Measurements from ENCODE around the gene ARRDC4. TPM values are rescaled to one million over a fixed set of nuclear protein-coding genes. Genes with fewer than 3 reads are reported as not detected.

The ARRDC4 gene
- polyA plus RNA-seq, 1 of the 3 experiments (the other 2 are of a cell fraction), result 2.3 TPM

DNA sequence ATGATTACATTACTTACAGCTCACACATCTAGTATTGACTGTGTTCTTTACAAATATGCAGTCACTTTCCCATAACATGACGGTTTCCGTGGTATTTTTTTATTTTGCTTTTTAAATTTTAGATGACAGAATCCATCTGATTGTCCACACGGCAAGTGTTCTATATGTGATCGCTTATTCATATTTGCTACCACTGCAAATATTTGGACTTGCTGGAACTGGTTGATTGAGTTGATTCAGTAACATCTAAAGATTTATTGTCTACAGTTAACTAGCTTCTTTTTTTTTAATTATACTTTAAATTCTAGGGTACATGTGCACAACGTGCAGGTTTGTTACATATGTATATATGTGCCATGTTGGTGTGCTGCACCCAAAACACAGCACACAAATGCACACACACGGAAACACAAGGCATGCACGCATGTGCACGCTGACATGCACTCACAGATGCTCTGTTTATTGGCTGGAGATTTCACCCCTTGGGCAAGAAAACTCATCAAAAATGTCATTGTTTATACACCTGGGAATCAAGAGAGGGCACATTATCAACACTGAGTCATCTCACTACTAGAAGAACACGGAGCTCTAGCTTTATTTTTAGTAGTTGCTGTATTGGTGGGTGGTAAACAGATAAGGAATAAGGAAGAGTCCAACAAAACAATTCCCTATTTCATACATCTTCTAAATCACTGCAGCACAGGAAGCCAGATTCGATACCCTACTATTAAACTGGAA lies 16.4 kb downstream of the ARRDC4 start:
- peaks cover 11 to 21% of the 10 kb centered on the region in 2 experiments for H3K36me3 ChIP-seq (replicated peaks in 1 of 2; ENCODE audit: control insufficient read depth in 1 of 2, insufficient read depth in 2 of 2, low read length in 1 of 2)
- H3K9me2 ChIP-seq, result no peaks in the 10 kb centered on the region
- 60% methylated on average over 10 of the region's 10 CpGs for WGBS (ENCODE audit: low lambda C conversion rate)
- H3K9ac ChIP-seq, result no peak overlapping the region
- no peak overlapping the region for H3K4me3 ChIP-seq (ENCODE audit: low read depth in 2 of 2, low read length in 1 of 2)
- H3K27me3 ChIP-seq (ENCODE audit: insufficient read depth), result no peaks in the 10 kb centered on the region
- no peak overlapping the region for H2AFZ ChIP-seq (ENCODE audit: low read depth)
- ChIA-PET POLR2A (no interaction called here), CTCF (interaction anchor here (0.6 kb wide), 1 partner anchor 219 kb away, joined by 4 read pairs; no protein-coding TSS in a partner anchor)
- no peak overlapping the region for H3K27ac ChIP-seq (ENCODE audit: low read depth in 2 of 2, low read length in 1 of 2)
- no peaks in the 10 kb centered on the region for H3K79me2 ChIP-seq (ENCODE audit: insufficient read depth)
- H3K4me1 ChIP-seq (ENCODE audit: control insufficient read depth in 1 of 2, insufficient read depth in 2 of 2, low read depth in 1 of 2, low read length in 1 of 2), result no peaks in the 10 kb centered on the region; a peak in 1 of 4 replicates
- H3F3A ChIP-seq (replicated peaks; ENCODE audit: insufficient read depth), result no peaks in the 10 kb centered on the region
- H3K4me2 ChIP-seq, result no peak overlapping the region
- TF ChIP-seq YY1 (IDR thresholded peaks at IDR 0.05; ENCODE audit: low read depth) (no peak), PBX3 (IDR thresholded peaks at IDR 0.05) (no peak), TEAD4 (IDR thresholded peaks at IDR 0.05; ENCODE audit: borderline replicate concordance, insufficient read depth) (no peak)
- H4K20me1 ChIP-seq (ENCODE audit: insufficient read depth), result no peaks in the 10 kb centered on the region
- DNase-seq, result no peak
- H3K9me3 ChIP-seq, result no peaks in the 10 kb centered on the region

DNA sequence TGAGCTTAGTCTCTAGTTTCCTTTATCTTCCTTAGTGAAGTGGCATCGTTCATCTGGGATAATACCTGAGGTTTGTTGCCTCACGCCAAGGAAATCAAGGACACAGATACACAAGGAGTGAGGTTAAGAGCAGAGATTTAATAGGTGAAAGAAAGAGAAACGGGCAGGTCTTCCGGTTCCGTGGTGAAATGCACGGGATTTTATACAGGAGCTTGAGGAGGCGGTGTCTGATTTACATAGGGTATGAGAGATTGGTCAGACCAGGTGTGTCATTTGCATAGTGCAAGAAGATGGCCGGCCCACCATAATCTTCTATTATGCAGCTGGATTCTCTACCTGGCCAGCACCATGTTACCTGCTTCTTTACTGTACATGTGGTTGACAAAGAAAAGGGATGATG lies 17.2 kb downstream of the ARRDC4 start:
- no peak for DNase-seq
- H3K4me3 ChIP-seq (ENCODE audit: low read depth in 2 of 2, low read length in 1 of 2), result no peak overlapping the region
- WGBS (ENCODE audit: low lambda C conversion rate), result 57% methylated on average over 8 of the region's 8 CpGs
- H4K20me1 ChIP-seq (ENCODE audit: insufficient read depth), result no peaks in the 10 kb centered on the region
- no peaks in the 10 kb centered on the region for H3F3A ChIP-seq (replicated peaks; ENCODE audit: insufficient read depth)
- H3K9me3 ChIP-seq, result no peaks in the 10 kb centered on the region
- no peak overlapping the region for H3K4me2 ChIP-seq
- no peak overlapping the region for H3K27ac ChIP-seq (ENCODE audit: low read depth in 2 of 2, low read length in 1 of 2)
- no peaks in the 10 kb centered on the region for H3K79me2 ChIP-seq (ENCODE audit: insufficient read depth)
- no peak overlapping the region for H2AFZ ChIP-seq (ENCODE audit: low read depth)
- no peaks in the 10 kb centered on the region; a peak in 1 of 4 replicates for H3K4me1 ChIP-seq (ENCODE audit: control insufficient read depth in 1 of 2, insufficient read depth in 2 of 2, low read depth in 1 of 2, low read length in 1 of 2)
- POLR2A ChIA-PET, result no interaction called here
- no peak overlapping the region for H3K9ac ChIP-seq
- H3K9me2 ChIP-seq, result no peaks in the 10 kb centered on the region
- no peaks in the 10 kb centered on the region for H3K27me3 ChIP-seq (ENCODE audit: insufficient read depth)
- H3K36me3 ChIP-seq (replicated peaks in 1 of 2; ENCODE audit: control insufficient read depth in 1 of 2, insufficient read depth in 2 of 2, low read length in 1 of 2), result peaks cover 8 to 14% of the 10 kb centered on the region in 2 experiments
- CTCF ChIA-PET, result interaction anchor here (0.6 kb wide), 2 partner anchors 11 to 220 kb away, joined by 3 to 4 read pairs; no protein-coding TSS in a partner anchor
- no peak for TF ChIP-seq REST (IDR thresholded peaks at IDR 0.05; ENCODE audit: low read depth, low read length)
- TF ChIP-seq TEAD4 (IDR thresholded peaks at IDR 0.05; ENCODE audit: borderline replicate concordance, insufficient read depth), result no peak
- TF ChIP-seq, protein P1, sequence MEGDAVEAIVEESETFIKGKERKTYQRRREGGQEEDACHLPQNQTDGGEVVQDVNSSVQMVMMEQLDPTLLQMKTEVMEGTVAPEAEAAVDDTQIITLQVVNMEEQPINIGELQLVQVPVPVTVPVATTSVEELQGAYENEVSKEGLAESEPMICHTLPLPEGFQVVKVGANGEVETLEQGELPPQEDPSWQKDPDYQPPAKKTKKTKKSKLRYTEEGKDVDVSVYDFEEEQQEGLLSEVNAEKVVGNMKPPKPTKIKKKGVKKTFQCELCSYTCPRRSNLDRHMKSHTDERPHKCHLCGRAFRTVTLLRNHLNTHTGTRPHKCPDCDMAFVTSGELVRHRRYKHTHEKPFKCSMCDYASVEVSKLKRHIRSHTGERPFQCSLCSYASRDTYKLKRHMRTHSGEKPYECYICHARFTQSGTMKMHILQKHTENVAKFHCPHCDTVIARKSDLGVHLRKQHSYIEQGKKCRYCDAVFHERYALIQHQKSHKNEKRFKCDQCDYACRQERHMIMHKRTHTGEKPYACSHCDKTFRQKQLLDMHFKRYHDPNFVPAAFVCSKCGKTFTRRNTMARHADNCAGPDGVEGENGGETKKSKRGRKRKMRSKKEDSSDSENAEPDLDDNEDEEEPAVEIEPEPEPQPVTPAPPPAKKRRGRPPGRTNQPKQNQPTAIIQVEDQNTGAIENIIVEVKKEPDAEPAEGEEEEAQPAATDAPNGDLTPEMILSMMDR (IDR thresholded peaks at IDR 0.05), result no peak
- TF ChIP-seq JUND (IDR thresholded peaks at IDR 0.05), result no peak
- TF ChIP-seq EP300 (IDR thresholded peaks at IDR 0.05; ENCODE audit: borderline replicate concordance in 1 of 2, low read depth in 1 of 2, low read length in 1 of 2), result no peak
- TF ChIP-seq TCF12 (IDR thresholded peaks at IDR 0.05), result no peak
- no peak for TF ChIP-seq RCOR1 (IDR thresholded peaks at IDR 0.05; ENCODE audit: low read length)
- TF ChIP-seq, protein P2, sequence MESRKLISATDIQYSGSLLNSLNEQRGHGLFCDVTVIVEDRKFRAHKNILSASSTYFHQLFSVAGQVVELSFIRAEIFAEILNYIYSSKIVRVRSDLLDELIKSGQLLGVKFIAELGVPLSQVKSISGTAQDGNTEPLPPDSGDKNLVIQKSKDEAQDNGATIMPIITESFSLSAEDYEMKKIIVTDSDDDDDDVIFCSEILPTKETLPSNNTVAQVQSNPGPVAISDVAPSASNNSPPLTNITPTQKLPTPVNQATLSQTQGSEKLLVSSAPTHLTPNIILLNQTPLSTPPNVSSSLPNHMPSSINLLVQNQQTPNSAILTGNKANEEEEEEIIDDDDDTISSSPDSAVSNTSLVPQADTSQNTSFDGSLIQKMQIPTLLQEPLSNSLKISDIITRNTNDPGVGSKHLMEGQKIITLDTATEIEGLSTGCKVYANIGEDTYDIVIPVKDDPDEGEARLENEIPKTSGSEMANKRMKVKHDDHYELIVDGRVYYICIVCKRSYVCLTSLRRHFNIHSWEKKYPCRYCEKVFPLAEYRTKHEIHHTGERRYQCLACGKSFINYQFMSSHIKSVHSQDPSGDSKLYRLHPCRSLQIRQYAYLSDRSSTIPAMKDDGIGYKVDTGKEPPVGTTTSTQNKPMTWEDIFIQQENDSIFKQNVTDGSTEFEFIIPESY (IDR thresholded peaks at IDR 0.05; ENCODE audit: borderline replicate concordance, low read depth), result no peak
- TF ChIP-seq, protein P3, sequence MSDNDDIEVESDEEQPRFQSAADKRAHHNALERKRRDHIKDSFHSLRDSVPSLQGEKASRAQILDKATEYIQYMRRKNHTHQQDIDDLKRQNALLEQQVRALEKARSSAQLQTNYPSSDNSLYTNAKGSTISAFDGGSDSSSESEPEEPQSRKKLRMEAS (IDR thresholded peaks at IDR 0.05; ENCODE audit: low read depth), result no peak
- no peak for TF ChIP-seq EZH2phosphoT487 (IDR thresholded peaks at IDR 0.05; ENCODE audit: borderline replicate concordance, low read depth)
- TF ChIP-seq POLR2AphosphoS5 (IDR thresholded peaks at IDR 0.05; ENCODE audit: low read depth, low read length), result no peak
- no peak for TF ChIP-seq CHD2 (IDR thresholded peaks at IDR 0.05; ENCODE audit: low read length, partially characterized antibody)
- no peak for TF ChIP-seq RAD21 (IDR thresholded peaks at IDR 0.05; ENCODE audit: low read length)
- no peak for TF ChIP-seq IRF3 (IDR thresholded peaks at IDR 0.05; ENCODE audit: low read depth, low read length)
- TF ChIP-seq YY1 (IDR thresholded peaks at IDR 0.05; ENCODE audit: low read depth), result no peak
